Effector memory CD4-positive, alpha-beta T cell (primary cell): ENCODE measurements around the gene LEF1.

Experiments used
- DNase-seq, 3 donors: peaks; one replicate each; pipeline ENCODE4 v3.0.0-alpha.2; 2020
- H3K27ac ChIP-seq: 2 replicates; pipeline ENCODE4 v1.7.0; 2013; ENCODE audit warnings: mild to moderate bottlenecking, low read length, moderate library complexity; ENCODE audit not compliant: insufficient read depth, poor library complexity, severe bottlenecking
- H3K27me3 ChIP-seq: replicated peaks from 2 replicates; pipeline ENCODE4 v1.7.0; 2013; ENCODE audit warnings: mild to moderate bottlenecking, low read length; ENCODE audit not compliant: insufficient read depth, control insufficient read depth, poor library complexity, severe bottlenecking
- H3K36me3 ChIP-seq: 2 replicates; pipeline ENCODE4 v1.7.0; 2013; ENCODE audit warnings: mild to moderate bottlenecking, low read length, moderate library complexity; ENCODE audit not compliant: control insufficient read depth, insufficient read depth
- H3K4me1 ChIP-seq: 2 replicates; pipeline ENCODE4 v1.7.0; 2013; ENCODE audit warnings: low read length, mild to moderate bottlenecking; ENCODE audit not compliant: control insufficient read depth, insufficient read depth, poor library complexity, severe bottlenecking
- H3K4me3 ChIP-seq: 2 replicates; pipeline ENCODE4 v1.7.0; 2013; ENCODE audit warnings: low read length, low read depth, mild to moderate bottlenecking; ENCODE audit not compliant: insufficient read depth, poor library complexity, severe bottlenecking
- H3K9me3 ChIP-seq: 2 replicates; pipeline ENCODE4 v1.7.0; 2013; ENCODE audit warnings: mild to moderate bottlenecking, low read length, moderate library complexity; ENCODE audit not compliant: control insufficient read depth

Gene LEF1

GRCh38 chr4:108008721-108009120 is 160.0 kb downstream of the LEF1 start:
- H3K36me3 ChIP-seq = no peaks in the 10 kb centered on the region
- H3K4me1 ChIP-seq = no peaks in the 10 kb centered on the region
- H3K4me3 ChIP-seq = no peak overlapping the region
- no peaks in the 10 kb centered on the region for H3K9me3 ChIP-seq
- no peak overlapping the region for H3K27ac ChIP-seq
- H3K27me3 ChIP-seq = no peaks in the 10 kb centered on the region
- DNase-seq = no peak

GRCh38 chr4:108007984-108008383 is 160.7 kb downstream of the LEF1 start:
- Histone ChIP-seq H3K4me1 (no peaks in the 10 kb centered on the region), H3K4me3 (no peak overlapping the region), H3K27ac (no peak overlapping the region), H3K9me3 (no peaks in the 10 kb centered on the region), H3K36me3 (no peaks in the 10 kb centered on the region), H3K27me3 (no peaks in the 10 kb centered on the region)
- no peak for DNase-seq

- Histone ChIP-seq H3K4me3 (no peak overlapping the region), H3K9me3 (no peaks in the 10 kb centered on the region), H3K27ac (no peak overlapping the region), H3K27me3 (no peaks in the 10 kb centered on the region), H3K36me3 (no peaks in the 10 kb centered on the region), H3K4me1 (no peaks in the 10 kb centered on the region)
- DNase-seq = no peak
These were observed 162.4 kb downstream of the LEF1 start for GRCh38 chr4:108006361-108006760.

GRCh38 chr4:108005807-108006206 is 162.9 kb downstream of the LEF1 start:
- no peak for DNase-seq
- no peaks in the 10 kb centered on the region for H3K4me1 ChIP-seq
- H3K27me3 ChIP-seq = no peaks in the 10 kb centered on the region
- no peak overlapping the region for H3K27ac ChIP-seq
- no peaks in the 10 kb centered on the region for H3K9me3 ChIP-seq
- H3K36me3 ChIP-seq = no peaks in the 10 kb centered on the region
- H3K4me3 ChIP-seq = no peak overlapping the region

GRCh38 chr4:108004646-108005045 is 164.1 kb downstream of the LEF1 start:
- no peak for DNase-seq
- no peaks in the 10 kb centered on the region for H3K36me3 ChIP-seq
- H3K4me3 ChIP-seq = no peak overlapping the region
- H3K9me3 ChIP-seq = no peaks in the 10 kb centered on the region
- no peaks in the 10 kb centered on the region for H3K4me1 ChIP-seq
- H3K27me3 ChIP-seq = no peaks in the 10 kb centered on the region
- no peak overlapping the region for H3K27ac ChIP-seq

- Histone ChIP-seq H3K27ac (no peak overlapping the region), H3K4me3 (no peak overlapping the region), H3K27me3 (no peaks in the 10 kb centered on the region), H3K36me3 (no peaks in the 10 kb centered on the region), H3K4me1 (no peaks in the 10 kb centered on the region), H3K9me3 (no peaks in the 10 kb centered on the region)
- DNase-seq = no peak
These were observed 164.7 kb downstream of the LEF1 start for GRCh38 chr4:108003982-108004515.

GRCh38 chr4:108001540-108002135 is 167.1 kb downstream of the LEF1 start:
- no peaks in the 10 kb centered on the region for H3K4me1 ChIP-seq
- no peak overlapping the region for H3K27ac ChIP-seq
- H3K36me3 ChIP-seq = no peaks in the 10 kb centered on the region
- H3K4me3 ChIP-seq = no peak overlapping the region
- H3K9me3 ChIP-seq = no peaks in the 10 kb centered on the region
- DNase-seq = no peak
- H3K27me3 ChIP-seq = no peaks in the 10 kb centered on the region

- no peak for DNase-seq
- Histone ChIP-seq H3K4me1 (no peaks in the 10 kb centered on the region), H3K4me3 (no peak overlapping the region), H3K27me3 (no peaks in the 10 kb centered on the region), H3K36me3 (no peaks in the 10 kb centered on the region), H3K27ac (no peak overlapping the region), H3K9me3 (no peaks in the 10 kb centered on the region)
These were observed 168.7 kb downstream of the LEF1 start for GRCh38 chr4:107999932-108000539.

- Histone ChIP-seq H3K9me3 (no peaks in the 10 kb centered on the region), H3K36me3 (no peaks in the 10 kb centered on the region), H3K27ac (no peak overlapping the region), H3K4me1 (no peaks in the 10 kb centered on the region), H3K27me3 (no peaks in the 10 kb centered on the region), H3K4me3 (no peak overlapping the region)
- no peak for DNase-seq
These were observed 170.9 kb downstream of the LEF1 start for GRCh38 chr4:107997794-107998193.
